Measurements from ENCODE around the gene HPSE2.

DNA sequence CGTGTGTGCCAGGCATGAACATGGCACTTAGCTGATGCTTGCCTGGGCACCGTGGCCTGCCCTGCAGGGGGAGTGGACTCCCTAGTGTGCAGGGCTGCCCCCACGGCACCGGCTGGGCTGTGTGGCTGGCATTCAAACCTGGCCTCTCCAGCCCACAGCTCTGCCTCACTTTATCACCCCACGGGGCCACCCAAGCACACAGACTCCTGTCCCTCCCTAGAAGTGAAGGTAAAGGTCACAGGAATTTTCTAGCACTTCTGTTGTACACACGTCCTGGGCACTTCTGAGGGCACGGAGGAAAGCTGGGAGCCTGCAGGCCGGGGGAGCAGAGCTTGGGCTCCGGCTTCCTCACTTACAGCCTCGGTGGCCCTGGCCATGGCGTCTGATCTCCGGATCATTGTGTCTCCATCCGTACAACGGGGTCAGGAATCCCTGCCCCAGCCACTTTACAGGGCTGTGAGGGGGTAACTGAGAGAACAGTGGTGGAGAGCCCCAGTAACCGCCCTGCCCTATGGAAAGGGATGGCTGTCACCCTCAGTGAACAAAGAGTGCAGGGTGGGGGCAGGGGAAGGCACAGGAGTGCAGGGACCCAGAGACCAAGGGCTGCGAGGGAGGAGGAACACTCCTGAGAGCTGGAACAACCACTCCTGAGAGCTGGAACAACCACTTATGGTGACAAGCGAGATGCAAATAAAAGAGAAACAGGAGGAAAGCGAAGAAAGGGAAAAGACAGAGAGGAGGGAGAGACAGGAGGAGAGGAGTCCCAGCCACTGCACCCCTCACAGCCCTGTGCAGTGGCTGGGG is 816.8 kb downstream of the HPSE2 start:
- TF ChIP-seq POLR2A (IDR thresholded peaks at IDR 0.05) = no peak
- TF ChIP-seq, protein P1, sequence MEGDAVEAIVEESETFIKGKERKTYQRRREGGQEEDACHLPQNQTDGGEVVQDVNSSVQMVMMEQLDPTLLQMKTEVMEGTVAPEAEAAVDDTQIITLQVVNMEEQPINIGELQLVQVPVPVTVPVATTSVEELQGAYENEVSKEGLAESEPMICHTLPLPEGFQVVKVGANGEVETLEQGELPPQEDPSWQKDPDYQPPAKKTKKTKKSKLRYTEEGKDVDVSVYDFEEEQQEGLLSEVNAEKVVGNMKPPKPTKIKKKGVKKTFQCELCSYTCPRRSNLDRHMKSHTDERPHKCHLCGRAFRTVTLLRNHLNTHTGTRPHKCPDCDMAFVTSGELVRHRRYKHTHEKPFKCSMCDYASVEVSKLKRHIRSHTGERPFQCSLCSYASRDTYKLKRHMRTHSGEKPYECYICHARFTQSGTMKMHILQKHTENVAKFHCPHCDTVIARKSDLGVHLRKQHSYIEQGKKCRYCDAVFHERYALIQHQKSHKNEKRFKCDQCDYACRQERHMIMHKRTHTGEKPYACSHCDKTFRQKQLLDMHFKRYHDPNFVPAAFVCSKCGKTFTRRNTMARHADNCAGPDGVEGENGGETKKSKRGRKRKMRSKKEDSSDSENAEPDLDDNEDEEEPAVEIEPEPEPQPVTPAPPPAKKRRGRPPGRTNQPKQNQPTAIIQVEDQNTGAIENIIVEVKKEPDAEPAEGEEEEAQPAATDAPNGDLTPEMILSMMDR (IDR thresholded peaks at IDR 0.05) = no peak
